Measurements from ENCODE around the gene ABHD12B.
"Not testable (repeated sequence)": the region's sequence is repeated elsewhere in the genome, so short reads cannot be mapped to it uniquely, and the experiment has no call there.

Gene ABHD12B

DNA sequence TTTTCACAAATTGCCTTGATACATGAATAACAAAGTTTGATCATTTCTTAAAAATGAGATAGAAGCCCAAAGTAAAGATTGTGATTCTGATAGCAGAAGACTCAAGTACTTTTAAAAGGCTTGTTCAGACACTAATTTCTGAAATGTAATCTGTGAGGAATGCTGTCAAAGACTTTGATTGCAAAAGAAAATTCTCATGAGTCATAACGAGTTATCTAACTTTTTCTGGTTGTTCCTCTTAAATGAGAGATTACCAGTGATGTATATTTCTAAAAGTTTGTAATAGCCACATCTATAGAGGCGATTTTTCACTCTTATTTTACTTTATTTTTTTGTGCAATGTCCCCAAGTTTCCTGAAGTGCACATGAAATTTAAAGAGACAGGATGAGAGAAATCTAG lies 65.5 kb downstream of the ABHD12B start:
- DNase-seq, result no peak

DNA sequence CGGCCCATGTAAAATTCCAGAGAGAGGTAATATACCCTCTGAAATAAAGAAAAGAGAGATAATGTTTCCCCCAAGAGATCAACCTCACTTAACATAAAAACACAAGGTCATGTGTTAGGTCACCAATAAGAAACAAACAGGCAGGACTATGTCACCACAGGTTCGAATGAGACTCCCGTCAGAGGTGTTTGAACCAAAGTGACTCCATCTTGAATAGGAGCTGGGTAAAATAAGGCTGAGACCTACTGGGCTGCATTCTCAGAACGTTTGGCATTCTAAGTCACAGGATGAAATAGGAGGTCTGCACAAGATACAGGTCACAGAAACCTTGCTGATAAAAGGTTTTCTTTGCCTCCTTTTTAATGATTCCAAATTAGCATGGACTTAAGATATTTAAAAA lies 65.9 kb downstream of the ABHD12B start:
- DNase-seq, result no peak

DNA sequence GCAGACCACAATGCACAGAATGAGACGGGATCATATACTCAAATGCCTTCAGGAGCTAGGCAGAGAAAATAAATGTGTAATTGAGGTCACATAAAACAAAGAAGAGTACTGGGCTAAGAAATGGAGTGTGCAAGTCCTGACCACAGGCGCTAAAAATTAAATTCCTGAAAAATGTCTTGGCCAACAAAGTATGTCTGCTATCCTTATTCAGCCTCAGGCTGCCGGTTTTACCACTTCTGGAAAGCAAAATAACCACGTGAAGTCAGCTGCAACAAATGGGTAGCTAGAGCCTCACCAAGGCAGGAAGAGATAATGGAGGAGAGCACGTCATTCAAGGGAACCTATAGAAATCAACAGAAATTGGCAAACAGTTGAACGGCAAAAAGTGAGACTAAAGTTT lies 69.3 kb downstream of the ABHD12B start:
- no peak for DNase-seq

DNA sequence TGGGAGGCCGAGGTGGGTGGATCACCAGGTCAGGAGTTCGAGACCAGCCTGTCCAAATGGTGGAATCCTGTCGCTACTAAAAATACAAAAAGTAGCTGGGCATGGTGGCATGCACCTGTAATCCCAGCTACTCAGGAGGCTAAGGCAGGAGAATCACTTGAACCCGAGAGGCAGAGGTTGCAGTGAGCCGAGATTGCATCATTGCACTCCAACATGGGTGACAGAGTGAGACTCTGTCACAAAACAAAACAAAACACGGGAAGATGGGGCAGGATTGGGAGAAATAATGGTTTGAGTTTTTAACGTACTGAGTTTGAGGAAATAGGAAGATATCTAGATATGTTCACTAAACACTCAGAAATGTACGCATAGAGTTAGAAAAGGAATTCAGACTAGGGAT lies 69.8 kb downstream of the ABHD12B start:
- DNase-seq, result not testable (repeated sequence)

DNA sequence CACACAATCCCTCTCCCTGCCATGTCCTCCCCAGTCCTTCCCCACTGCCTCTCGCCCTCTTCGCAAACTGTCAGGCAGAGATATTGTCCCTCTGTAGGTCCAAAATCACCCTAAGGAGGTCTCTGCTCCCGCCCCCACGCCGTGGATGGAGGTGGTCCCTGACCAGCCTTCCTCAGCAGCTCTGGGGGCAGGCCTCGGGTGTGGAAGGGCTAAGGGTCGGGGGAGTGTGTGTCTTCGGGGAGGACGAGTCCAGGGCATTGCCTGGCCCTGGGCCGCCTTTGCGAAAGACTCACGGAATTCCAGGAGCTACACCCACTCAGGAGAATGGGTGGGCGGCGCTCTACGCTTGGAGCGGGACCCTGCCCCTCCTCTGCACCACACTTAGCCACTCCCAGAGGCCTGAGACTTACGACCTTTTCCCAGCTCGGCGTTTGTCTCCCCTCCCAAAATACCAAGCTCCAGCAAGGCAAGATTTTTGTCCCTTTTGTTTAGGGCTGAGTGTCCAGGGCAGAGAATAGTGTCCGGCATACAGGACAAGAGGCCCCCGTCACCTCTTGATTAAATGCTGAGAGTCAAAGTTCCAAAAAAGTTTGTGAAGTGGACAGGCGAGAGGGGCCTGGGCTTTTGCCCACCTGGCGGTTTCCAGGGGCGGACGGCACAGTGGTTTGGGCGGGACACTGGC lies 71.5 kb downstream of the ABHD12B start:
- peak; percentile 4 for DNase-seq

DNA sequence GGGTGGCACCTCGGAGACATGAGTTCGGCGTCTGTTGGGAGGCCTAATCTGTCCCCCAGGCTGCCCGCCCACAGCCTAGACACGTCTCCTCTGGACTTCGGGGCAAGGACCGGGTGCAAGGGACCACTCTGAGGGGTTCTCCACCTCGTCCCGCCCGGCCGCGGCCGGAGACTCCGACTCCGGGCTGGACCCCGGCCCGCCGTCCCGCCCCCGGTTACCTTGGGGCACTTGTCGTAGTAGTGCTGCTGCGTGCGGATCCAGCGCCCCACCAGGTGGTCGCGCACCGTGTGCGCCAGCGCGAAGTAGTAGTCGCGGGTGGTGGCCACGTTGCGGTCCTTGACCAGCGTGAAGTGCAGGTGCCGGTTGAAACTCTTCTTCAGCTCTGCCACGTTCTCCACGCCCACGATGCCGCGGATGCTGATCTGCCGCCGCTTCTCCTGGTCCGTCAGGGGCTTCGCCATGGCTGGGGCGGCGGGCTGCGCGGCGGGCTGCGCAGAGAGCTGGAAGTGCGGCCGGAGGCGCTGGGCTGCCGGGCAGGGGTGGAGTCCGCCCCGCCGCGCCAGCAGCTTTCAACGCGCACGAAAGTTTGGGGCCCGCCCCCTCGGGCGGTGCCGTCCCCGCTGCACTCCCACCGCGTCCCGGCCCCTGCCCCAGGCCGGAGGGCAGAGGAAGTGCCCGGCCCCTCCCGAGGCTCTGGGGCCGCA lies 72.2 kb downstream of the ABHD12B start, which contains the start of gene PYGL:
Gene PYGL, minus strand, starts transcription at position 541 of the 704 bp plus-strand sequence. Its CDS starts 80 bp downstream, at position 461.
- peak; percentile 66 for DNase-seq

DNA sequence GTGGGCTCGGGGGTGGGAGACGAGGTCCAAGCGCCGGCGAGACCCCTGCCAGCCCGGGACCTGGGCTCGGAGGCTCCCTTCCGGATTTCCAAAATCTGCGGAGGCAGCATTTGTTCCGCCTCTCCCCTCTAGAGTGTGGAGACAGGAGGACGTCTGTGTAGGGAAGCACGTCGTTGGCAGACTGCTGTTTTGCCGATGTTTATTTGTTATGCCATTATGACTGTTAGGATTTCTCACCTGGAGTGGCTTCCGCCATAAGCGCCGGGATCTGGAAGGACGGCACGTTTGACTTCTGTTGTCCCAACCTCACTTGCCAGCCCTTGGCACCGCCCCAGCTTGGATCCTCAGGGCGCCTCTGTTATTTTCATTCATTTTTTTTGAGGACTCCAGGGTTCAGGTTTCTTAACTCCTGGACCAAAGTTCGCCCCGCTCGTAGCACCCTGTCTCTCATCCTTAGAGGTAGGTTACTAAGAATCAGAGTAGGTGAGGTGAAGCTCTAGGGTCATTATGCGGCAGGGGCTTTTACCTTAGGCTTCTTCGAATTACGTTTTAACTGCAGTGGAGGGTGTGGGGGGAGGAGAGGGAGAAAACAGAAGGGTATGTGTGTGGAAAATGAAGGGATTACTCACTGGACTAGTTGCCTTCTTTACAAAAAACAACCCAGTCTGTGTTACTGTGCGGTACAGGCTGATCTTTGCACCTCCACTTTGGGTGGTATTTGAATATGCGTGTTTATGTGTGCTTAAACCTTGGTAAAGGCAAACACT lies 73.0 kb downstream of the ABHD12B start:
- peak; percentile 66 for DNase-seq

DNA sequence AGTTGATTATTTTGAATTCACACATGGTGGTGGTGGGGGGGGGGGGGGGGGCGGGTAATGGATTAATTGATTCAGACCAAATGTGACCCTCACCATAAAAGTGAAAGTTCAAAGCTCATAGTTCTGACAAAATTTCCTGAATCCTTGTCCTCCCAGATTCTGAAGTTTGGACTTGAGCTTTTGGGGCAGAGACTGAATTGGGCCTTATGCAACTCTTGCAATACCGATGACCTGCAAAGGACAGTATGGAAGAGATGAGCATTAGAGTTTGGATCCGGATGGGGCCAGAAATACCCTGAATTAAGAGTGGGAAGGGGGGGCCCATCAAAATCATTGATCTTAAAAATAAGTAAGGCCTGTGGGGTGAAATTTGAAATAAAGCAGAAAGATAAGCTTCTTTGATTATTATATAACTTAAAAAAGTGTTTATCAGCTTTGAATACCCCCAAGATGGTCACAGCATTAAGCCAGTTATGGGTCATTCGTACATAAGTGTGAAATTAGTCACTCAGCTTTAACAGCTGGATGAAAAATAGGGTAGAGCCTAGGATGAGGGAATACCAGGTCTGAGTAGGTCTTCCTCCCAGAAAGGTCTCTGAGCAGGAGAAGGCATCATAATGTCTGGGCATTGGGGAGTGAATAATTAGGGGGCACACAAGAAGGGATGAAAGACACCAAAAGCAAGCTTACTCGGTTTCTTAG lies 74.5 kb downstream of the ABHD12B start:
- DNase-seq, result no peak

DNA sequence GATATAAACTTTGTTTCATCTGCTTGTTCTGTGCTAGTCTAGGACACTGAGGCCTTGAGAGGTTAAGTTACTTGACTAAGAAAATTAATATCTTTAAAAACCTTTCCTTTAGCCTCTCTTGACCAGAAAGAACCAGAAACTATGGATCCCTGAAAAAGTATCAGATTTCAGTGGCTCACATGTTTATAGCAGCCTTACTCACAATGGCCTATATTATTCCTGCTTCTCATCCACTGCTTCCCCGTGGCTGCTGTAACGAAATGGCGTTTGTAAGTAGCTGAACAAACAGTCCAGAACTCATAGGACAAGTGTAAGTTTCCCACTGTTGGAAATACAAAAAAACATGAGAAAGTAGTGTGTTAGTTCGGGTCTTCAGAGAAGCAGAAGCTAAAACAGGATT lies 75.6 kb downstream of the ABHD12B start:
- DNase-seq, result peak; percentile 49

DNA sequence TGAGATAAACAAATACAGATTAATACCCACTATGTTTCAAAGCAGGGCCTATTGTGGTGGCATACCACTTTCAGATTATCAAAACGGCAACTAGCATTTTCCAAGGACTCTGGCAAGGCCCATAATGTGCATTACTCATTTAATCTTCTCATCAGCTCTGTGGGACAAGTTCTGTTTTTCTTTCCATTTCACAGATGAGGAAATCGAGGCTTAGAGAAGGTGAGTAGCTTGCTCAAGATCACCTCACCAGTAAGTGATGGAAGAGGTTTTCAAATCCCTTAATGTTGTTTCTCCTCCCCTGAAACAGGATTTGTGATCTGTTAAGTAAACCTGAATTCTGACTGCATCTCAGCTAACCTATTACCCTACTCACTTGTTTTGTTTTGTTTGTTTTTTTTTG lies 76.4 kb downstream of the ABHD12B start:
- no peak for DNase-seq

DNA sequence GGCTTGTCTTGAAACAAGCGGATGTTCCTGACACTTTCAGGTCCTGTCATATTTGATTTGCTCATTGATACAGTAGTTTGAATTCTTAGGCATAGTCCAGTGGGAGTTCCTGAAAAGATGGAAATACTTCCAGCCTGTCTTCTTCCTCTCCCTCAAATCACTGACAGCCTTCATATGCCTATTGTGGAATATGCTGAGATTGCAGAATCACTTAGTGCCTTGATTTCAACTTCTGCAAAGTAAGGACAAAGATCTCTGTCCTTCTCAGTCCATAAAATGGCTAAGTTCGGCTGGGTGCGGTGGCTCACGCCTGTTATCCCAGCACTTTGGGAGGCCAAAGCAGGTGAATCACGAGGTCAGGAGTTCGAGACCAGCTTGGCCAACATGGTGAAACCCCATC lies 79.2 kb downstream of the ABHD12B start:
- no peak for DNase-seq

DNA sequence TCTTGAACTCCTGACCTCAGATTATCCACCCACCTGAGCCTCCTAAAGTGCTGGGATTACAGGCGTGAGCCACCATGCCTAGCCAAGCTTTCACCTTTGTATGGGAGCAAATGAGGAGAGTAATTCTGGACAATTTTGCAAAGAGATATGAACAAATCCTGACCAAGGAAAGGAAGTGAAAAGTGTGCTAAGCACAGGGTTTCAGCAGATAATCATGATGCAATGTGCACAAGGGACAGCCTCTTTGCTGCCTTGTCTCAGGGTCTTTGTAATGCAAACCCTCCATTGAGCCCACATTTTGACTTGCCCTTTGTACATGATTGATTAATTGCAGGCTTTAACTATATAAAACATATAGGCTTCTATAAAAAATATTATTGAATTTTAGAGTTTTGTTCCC lies 81.6 kb downstream of the ABHD12B start:
- no peak for DNase-seq
